NB4 (cell line): ENCODE results near the gene CHCT1.

Source experiments
- DNase-seq: peaks from one replicate; pipeline ENCODE4 v3.0.0; 2010; ENCODE audit warnings: low read depth
- H3K4me3 ChIP-seq: one replicate; pipeline ENCODE4 v1.5.1; 2011; ENCODE audit warnings: mild to moderate bottlenecking, low read depth, low read length, moderate library complexity
- MYC ChIP-seq: IDR thresholded peaks from 2 replicates; pipeline ENCODE4 v1.6.1; 2011; ENCODE audit warnings: low read depth, low read length
- POLR2A ChIP-seq: IDR thresholded peaks from 2 replicates; pipeline ENCODE4 v1.6.1; 2011; ENCODE audit warnings: mild to moderate bottlenecking; ENCODE audit not compliant: insufficient read length; ENCODE audit errors: extremely low read depth
- TF ChIP-seq, protein P1 (sequence below): IDR thresholded peaks from 2 replicates; pipeline ENCODE4 v1.6.1; 2011; ENCODE audit warnings: low read depth, low read length
- TF ChIP-seq, protein P2 (sequence below): IDR thresholded peaks from one replicate; pipeline ENCODE4 v1.5.1; 2012; ENCODE audit warnings: low read depth, low read length

Gene CHCT1

DNA sequence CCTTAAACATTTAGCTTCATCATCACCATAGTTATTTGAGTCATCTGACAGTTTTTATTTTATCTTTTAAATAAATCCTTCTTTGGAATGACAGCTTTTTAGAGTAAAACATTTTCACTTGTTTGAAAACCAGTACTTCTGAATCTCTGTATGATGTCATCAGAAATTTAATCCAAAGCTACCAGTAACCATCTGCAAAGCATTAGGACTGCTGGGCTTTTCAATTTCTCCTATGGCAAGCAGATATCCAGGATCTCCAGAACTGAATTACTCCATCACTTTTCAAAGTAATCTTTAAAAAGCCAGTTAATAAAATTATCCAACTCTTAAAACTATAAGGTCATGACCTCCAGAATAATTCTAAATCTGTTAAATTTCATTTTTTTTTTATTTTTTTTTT, 51.5 kb downstream of the CHCT1 start:
- no peak for DNase-seq
- no peak overlapping the region for H3K4me3 ChIP-seq
- TF ChIP-seq, protein P1, sequence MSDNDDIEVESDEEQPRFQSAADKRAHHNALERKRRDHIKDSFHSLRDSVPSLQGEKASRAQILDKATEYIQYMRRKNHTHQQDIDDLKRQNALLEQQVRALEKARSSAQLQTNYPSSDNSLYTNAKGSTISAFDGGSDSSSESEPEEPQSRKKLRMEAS, result no peak
- TF ChIP-seq POLR2A (no peak), MYC (no peak)
- TF ChIP-seq, protein P2, sequence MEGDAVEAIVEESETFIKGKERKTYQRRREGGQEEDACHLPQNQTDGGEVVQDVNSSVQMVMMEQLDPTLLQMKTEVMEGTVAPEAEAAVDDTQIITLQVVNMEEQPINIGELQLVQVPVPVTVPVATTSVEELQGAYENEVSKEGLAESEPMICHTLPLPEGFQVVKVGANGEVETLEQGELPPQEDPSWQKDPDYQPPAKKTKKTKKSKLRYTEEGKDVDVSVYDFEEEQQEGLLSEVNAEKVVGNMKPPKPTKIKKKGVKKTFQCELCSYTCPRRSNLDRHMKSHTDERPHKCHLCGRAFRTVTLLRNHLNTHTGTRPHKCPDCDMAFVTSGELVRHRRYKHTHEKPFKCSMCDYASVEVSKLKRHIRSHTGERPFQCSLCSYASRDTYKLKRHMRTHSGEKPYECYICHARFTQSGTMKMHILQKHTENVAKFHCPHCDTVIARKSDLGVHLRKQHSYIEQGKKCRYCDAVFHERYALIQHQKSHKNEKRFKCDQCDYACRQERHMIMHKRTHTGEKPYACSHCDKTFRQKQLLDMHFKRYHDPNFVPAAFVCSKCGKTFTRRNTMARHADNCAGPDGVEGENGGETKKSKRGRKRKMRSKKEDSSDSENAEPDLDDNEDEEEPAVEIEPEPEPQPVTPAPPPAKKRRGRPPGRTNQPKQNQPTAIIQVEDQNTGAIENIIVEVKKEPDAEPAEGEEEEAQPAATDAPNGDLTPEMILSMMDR, result no peak
